ENCODE measurements around the gene CRYGD.
A peak's percentile ranks its signal among the peaks of the same experiment; 100 is the strongest.

CRYGD gene

GRCh38 chr2:208083807-208084206 lies 40.5 kb downstream of the CRYGD start:
- no peak for DNase-seq (ENCODE audit: low spot score)

GRCh38 chr2:208077276-208077675 lies 47.0 kb downstream of the CRYGD start:
- no peak for DNase-seq (ENCODE audit: low spot score)

GRCh38 chr2:208074610-208075356 lies 49.5 kb downstream of the CRYGD start:
- DNase-seq (ENCODE audit: low spot score), result no peak

- DNase-seq (ENCODE audit: low spot score), result peak; percentile 56
Observed at GRCh38 chr2:208072250-208072892, 52.0 kb downstream of the CRYGD start.
